T-helper 1 cell treated with Interleukin-12 subunit alpha and Interleukin-12 subunit beta and Interleukin-4 antibody, amounts not matched to agents 30 ng/mL and 1 ng/mL, for 36 hours (primary cell): ENCODE measurements around the gene MDN1. TPM values are rescaled to one million over a fixed set of nuclear protein-coding genes. Genes with fewer than 3 reads are reported as not detected.
"Not testable (repeated sequence)": the region's sequence is repeated elsewhere in the genome, so short reads cannot be mapped to it uniquely, and the experiment has no call there.

ENCODE experiments used
- intact Hi-C: fragments of 100-400 bp; cut with micrococcal nuclease; formaldehyde crosslinking; loops from one replicate; pipeline ENCODE4 v1.15.1; 2024
- total RNA-seq: library from RNA; stranded (reverse); gene quantifications from 2 replicates; pipeline ENCODE4 v1.2.3, GENCODE V29; 2022

MDN1 gene
- total RNA-seq, 1 donor from 2014 or later: 56.3 TPM

DNA sequence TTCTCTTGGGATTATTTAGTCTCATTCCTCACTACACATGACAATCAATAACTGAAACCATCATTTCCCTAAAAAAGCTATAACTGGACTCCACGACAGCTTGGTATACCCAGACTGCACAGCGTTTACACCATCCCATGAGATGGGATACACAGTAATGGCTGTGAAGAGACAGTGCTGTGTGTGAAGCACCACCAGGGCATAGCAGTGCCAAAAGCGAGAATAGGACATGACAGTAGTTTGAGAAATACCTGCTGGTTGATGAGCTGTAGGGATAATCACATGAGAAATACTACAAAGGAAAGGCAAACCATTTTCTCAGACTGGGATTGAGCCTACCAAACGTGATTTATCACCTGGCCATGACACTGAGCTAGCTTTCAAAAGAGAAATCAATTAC, 158.6 kb downstream of the MDN1 start:
- intact Hi-C loops: no loop called here

DNA sequence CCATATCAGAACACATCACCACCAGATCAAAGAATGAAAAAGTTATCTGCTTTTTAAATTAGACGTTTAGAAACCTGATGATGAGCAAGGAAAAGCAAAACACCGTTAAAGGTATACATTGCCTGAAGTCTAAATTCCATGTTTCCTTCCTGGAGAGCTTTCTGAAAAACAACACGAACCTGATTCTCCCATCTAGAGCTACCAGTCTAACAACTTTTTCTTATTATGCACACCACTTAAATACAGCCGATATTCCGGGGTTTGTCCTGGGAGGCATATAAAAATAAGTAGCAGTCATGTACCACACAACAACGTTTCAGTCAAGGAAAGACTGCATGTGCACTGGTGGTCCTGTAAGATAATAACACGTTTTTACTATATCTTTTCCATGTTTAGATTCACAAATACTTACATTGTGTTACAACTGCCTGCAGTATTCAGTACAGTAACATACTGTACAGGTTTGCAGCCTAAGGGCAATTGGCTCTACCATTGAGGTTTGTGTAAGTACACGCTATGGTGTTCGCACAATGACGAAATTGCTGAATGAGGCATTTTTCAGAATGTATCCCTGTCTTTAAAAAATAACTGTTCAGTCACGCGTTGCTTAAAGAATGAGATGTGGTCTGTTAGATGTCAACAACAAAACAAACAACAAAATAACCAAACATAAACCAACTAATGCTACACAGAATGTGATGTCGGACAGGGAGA, 162.0 kb downstream of the MDN1 start:
- intact Hi-C loops: no loop called here

DNA sequence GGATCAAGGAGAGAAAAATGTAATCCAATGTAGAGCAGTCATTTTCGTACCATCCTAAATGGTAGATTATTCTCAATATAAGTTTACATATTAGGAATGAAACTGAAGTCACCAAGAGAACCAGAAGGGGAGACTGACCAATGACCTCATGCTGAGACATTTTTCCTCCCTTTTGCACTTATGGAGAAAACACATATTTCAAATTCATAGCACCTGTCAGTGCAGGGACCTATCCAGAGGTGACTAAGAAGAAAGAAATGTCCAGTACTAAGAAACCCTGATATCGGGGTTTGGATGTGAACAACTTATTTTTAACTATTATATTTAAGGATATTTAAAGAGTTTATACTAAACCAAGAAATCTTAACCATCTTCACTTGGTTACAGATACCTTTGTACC, 164.5 kb downstream of the MDN1 start:
- intact Hi-C loops: no loop called here

DNA sequence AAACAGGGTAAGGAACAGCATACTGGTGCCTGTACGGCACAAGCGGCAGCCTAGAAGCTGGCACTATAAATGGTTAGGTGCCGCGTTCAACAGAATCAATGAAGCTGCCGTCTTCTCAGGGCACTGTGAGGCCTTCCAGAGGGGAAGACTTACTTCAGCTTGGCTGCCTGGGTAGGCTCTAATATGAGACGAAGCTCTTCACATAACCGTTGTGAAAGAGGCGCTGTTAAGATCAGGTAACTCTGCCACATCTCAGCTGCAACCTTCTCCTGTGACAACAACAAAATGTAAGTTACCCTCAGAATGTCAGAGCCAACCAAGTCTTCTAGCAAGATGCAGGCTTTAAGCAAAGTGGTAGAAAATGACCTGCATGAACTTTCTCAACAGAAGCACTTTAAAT, 169.0 kb downstream of the MDN1 start:
- intact Hi-C loops: no loop called here

DNA sequence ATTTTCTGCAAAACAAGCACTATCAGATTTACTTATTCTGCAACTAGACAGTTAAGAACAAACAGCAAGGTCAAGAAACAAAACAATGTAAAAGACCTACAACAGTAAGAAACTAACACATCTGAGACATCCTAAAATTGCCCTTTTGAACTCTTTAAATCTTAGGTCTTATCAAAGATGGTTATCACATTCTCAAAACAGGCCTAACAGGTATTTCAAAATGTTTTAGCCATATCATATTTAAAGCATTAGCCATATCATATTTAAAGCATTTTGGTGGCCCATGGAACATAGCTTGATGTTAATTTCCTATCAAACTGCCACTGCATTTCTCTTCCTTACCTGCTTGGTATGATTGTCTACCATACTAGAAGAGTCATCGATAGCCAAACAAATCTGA, 169.9 kb downstream of the MDN1 start:
- intact Hi-C loops: no loop called here

DNA sequence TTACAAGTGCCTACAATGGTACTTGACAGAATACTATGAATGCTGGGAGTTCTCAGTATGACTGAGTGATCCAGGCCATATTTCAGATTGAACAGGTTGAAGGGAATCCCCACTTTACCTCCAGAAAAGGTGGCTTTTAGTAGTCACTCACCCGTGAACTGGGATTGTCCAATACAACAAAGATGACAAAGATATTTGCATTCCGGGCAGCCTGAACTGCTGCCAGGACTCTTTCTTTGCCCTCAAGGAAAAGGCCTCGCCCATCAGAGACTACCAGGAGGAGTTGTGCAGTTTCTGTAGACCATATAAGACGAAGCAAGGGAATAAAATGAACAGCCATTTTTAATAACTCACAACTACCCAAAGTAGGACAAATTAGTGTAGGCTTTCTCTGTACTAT, 174.7 kb downstream of the MDN1 start:
- intact Hi-C loops: no loop called here

DNA sequence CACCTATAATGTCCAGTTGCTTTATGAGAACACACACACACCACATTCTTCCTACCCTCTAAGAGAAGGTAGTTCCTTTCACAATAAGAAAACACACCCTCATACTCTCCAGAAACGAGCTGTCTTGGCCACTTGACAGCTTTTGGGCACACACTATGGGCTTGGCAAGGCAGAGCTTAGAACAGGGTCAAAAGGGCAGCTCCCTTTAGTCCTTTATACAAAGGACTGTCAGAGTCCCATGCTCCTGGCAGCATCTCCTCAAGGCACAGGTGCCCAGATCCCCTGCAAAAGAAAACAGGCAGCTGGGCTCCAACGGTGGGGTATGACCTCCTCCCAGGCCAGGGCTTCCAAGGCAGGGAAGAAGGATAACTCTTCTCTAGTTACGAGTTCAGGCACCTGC, 176.2 kb downstream of the MDN1 start:
- intact Hi-C loops: no loop called here

DNA sequence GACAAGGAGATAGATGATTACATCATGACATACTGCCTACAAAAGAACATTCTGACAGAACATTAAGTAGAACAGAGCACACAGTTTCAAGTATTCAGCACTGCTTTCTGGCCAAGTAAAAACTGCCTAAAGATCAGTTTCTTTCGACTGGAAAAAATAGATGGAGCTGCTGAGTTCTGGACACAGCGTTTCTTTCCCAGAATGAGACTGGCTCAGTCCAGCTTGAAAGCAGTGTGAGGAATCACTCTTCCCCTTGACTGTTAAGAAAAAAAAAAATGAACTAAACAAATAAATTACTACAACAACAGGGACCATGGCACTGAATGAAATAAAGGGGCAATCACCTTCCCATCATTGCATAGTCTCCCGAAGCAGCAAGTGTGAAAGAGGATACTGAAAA, 176.6 kb downstream of the MDN1 start:
- intact Hi-C loops: no loop called here

DNA sequence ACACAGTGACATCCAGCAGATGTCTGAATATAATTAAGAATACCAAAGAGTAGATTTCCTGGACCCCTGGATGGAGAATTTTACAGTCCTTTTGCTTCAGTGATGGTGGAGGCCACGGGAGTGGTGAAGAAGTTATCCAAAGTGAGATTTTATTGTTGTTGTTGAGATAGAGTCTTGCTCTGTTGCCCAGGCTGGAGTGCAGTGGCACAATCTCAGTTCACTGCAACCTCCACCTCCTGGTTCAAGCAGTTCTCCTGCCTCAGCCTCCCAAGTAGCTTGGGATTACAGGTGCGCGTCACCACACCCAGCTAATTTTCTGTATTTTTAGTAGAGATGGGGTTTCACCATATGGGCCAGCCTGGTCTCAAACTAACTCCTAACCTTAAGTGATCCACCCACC, 178.0 kb downstream of the MDN1 start:
- intact Hi-C loops: not testable (repeated sequence)

DNA sequence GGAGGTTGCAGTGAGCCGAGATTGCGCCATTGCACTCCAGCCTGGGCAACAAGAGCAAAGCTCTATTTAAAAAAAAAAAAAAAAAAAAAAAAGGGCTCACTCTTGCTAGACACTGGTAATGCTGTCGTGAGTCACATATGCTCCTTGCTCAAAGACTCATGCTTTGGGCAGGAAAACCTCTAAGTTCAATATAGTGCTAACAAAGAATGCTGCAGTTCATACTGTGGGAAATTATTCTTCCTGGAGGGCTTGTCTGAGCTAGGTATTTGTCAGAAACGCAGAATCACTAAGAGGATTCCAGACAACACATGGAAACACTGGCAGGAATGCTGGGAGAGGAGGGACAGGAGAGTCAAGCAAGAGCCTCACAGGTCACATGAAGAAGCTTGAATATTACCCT, 178.8 kb downstream of the MDN1 start:
- intact Hi-C loops: no loop called here

DNA sequence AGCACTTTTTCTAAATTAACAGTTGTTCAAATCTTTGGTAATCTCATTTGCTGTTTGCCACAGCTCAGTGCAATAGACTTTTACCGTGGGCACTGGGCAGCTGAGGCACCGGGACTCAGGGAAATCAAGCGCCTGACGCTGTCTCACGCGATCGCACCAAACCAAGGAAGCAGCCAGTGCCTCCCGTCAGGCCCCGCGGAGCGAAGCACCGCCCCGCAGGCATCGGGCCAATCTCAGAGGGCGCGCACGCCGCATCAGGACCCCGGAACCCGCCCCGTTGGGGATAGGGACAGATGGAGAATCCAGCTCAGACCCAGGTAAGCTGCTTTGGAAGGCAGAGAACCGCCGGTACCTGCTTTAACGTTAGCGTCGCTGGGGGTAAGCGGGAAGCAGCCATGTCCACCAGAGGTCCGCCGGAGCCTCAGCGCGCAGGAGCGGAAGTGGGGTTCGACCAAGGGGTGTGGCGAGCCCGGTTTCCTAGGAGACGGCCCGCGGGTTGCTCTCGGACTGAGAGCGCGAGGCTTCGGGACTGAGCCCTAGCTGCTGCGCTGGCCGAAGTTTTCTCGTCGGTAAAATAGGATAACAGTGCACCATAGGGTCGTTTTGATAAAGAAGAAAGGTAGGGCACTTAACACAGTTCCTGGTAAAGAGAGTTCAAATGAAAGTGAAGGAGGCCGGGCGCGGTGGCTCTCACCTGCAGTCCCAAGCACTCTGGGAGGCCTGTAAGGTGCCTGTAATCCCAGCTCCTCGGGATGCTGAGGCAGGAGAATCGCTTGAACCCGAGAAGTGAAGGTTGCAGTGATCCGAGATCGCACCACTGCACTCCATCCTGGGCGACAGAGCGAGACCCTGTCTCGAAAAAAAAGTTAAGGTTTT, 181.0 kb downstream of the MDN1 start, which contains the start of gene LYRM2:
TSS of gene LYRM2 (minus strand) at position 428 of the 876 bp plus-strand sequence. CDS start at position 397, 31 bp downstream.
- intact Hi-C loops: loop anchor here (1.0 to 5.0 kb wide), 16 partner anchors 28 to 1936 kb away; partner anchors contain the start of genes AKIRIN2, ANKRD6, CASP8AP2 and MAP3K7

DNA sequence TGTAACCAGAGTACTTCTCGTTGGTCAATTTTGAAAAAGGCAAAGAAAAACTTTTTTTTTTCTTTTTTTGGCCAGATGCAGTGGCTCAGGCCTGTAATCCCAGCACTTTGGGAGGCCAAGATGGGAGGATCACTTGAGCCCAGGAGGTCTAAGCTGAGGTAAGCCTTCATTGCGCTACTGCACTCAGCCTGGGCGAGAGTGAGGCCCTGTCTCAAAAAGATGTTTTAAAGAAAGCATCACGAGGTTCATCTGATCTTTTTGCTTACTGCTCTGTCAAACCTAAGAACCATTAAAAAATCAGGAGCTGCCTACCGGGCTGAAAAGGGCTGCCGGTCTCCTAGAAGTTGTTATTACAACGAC, 181.7 kb downstream of the MDN1 start:
- intact Hi-C loops: loop anchor here (1.0 to 5.0 kb wide), 16 partner anchors 28 to 1936 kb away; partner anchors contain the start of genes AKIRIN2, ANKRD6, CASP8AP2 and MAP3K7

DNA sequence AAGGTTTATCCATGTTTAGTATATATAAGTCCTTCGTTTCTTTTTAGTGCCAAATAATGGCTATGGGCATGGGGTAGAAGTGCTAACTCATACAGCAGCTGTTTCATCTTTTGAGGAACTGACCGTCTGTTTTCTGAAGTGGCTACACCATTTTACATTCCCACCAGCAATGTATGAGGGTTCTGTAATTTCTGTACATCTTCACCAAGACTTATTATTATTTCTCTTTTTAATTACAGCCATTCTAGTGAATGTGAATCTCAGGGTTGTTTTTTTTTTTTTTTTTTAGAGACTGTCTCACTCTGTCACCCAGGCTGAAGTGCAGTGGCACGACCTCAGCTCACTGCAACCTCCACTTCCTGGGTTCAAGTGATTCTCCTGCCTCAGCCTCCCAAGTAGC, 183.2 kb downstream of the MDN1 start:
- intact Hi-C loops: loop anchor here (5.0 kb wide), 3 partner anchors 339 to 841 kb away; no protein-coding TSS in a partner anchor

DNA sequence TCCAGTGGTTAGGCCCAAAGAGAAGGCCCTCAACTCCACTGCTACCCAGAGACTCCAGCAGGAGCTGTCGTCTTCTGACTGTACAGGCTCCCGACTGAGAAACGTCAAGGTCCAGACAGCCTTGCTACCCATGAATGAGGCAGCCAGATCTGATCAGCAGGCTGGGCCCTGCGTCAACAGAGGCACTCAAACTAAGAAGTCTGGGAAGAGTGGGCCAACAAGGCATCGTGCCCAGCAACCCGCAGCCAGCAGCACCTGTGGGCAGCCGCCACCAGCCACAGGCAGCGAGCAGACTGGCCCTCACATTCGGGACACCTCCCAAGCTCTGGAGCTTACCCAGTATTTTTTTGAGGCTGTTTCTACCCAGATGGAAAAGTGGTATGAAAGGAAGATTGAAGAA, 189.1 kb downstream of the MDN1 start:
- intact Hi-C loops: no loop called here

DNA sequence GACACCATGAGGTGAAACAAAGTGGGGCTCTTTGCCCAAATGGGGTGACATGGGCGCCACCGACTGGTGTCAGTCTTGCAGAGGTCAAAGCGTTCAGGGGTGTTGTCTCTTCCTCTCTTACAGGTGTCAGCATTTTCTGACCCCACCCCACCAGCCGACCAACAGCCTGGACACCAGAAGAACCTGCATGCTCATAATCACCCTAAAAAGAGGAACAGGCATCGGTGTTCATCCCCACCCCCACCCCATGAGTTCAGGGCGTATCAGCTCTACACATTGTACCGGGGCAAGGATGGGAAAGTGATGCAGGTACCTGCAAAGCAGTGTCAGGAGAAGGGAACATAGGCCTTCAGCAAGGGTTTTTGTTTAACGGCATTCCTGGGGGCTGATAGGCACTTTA, 195.8 kb downstream of the MDN1 start:
- intact Hi-C loops: no loop called here

DNA sequence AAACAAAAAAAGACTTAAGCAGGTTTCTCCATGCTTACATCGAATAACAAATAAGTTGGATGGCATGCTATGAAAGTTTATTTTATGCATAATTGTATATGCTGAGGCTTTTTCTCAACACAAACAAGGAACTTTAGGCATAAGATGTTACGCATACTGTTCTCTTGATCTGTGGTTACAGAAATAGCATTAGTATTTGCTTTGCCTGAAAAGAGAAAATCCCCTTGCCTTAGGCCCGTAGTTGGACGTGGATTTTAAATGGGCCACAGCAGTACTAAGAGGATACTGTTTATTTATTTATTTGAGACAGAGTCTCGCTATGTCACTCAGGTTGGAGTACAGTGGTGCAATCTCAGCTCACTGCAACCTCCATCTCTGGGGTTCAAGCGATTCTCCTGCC, 200.0 kb downstream of the MDN1 start:
- intact Hi-C loops: no loop called here

DNA sequence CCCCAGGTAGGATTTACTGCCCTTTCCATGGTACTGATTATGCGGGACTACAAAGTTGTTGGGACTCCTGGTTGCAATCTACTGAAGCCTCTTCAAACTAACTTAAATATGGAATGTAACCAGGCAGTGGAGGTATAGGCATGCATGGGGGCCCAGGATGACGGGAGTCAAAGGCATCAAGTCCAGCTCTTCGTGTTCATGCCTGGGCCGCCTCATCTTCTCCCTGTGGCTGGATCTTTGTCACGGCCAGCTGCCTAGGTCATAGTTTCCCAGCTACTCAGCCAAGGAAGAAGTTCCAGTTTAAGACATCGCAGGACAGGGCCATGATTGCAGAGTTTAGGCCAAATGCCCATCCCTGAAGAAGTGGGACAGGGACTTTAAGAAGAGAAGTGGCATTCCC, 201.6 kb downstream of the MDN1 start:
- intact Hi-C loops: no loop called here

DNA sequence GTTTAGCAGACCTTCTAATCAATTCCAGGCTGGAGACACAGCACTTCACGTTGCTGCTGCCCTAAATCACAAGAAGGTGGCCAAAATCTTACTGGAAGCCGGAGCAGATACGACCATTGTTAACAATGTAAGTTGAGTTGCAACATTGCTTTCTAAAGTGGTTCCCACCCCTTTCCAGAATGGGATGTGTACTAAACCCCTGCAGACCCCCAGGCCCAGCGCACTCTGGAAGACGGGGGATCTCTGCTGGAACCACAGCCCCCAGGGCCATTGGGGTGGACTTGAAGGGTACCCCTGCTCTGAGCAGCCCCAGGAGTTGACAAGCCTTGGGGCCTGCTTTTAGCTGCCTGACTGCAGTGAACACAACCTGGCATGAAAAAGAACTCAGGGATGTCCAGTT, 203.1 kb downstream of the MDN1 start:
- intact Hi-C loops: no loop called here

DNA sequence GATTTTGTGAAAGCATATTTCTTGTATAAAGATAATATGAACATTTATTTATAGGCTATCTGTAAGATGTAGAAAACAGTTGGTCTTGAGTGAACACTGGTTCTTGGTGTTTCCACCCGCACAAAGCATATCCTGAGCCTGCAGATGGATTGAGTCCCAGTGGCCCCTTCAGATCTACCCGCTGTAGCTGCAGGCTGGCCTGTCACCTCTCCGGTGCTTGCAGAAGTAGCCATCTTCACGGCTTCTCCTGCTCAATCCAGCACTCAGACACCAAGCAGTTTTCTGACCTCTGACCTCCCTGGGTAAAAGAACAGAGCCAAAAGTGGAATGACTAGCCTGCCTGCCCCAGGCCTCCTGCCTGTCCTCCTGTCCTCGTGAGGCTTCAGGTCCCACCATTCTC, 203.7 kb downstream of the MDN1 start:
- intact Hi-C loops: no loop called here

DNA sequence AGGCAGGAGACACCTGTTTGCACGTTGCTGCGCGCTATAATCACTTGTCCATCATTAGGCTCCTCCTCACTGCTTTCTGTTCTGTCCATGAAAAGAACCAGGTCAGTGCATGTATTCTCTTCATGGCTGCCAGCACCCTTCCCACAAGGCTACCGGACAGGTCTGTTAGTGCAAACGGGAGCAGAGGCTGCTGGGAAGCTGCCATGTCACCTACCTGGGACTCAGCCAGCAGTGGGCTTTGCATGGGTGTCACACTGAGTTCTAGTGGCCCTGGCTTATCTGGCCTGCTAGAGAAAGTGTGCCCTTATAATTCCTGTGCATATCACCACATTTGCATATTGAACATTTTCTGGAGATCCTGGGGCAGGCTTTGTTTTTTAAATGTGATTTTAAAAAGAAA, 205.8 kb downstream of the MDN1 start:
- intact Hi-C loops: no loop called here

DNA sequence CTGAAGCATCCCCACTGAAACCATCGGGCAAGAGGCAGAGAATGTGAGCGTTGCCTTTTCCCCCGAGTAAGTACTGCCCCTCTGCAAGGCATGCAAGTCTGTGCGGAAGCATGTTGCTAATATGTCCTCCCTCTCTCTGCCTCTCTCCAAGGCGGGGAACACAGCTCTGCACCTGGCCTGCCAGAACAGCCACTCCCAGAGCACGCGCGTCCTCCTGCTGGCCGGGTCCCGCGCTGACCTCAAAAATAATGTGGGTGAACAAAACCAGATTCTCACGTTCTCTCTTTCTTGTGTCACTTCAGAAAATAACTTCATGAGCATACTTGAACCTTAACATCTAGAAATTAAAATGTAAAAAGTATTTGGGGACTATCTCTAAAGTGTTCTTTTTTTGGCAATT, 207.5 kb downstream of the MDN1 start:
- intact Hi-C loops: no loop called here

DNA sequence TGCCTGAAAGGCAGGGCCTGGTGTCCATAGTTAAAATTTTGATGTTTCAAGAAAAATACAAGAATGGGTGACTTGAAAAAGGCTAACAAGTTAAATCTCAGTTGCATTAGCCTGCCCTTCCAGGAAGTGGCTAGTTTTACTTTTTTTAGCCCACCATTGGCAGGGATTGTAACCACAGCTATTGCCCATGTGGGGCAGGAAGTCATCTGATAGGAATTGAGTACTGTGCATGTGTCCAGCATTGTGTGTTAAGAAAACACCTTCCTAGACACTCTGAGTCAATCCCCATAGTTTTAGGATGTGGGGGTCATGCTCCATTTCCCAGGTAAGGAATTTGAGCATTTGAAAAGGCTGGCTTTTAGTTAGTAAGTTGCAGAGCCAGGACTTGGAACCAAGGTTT, 207.9 kb downstream of the MDN1 start:
- intact Hi-C loops: no loop called here
